H9 (cell line): ENCODE data around the gene KRTAP10-5. TPM values are rescaled to one million over a fixed set of nuclear protein-coding genes. Genes with fewer than 3 reads are reported as not detected.
A peak's percentile ranks its signal among the peaks of the same experiment; 100 is the strongest.

Source experiments
- DNase-seq: peaks from one replicate; pipeline ENCODE4 v3.0.0-alpha.2; 2017
- H2AFZ ChIP-seq: one replicate; pipeline ENCODE4 v1.6.1; 2013; ENCODE audit warnings: mild to moderate bottlenecking, low read length, control low read depth, moderate library complexity
- H2AK5ac ChIP-seq: 2 replicates; pipeline ENCODE4 v1.6.1; 2013; ENCODE audit warnings: low read length, control low read depth, mixed read lengths; ENCODE audit not compliant: insufficient read length
- H2BK120ac ChIP-seq: one replicate; pipeline ENCODE4 v1.6.1; 2013; ENCODE audit warnings: low read depth, mild to moderate bottlenecking, low read length, control low read depth, inconsistent platforms; ENCODE audit not compliant: poor library complexity, severe bottlenecking
- H2BK12ac ChIP-seq: 2 replicates; pipeline ENCODE4 v1.6.1; 2013; ENCODE audit warnings: low read length, control low read depth, mixed read lengths, low read depth; ENCODE audit not compliant: insufficient read length
- H2BK15ac ChIP-seq: 2 replicates; pipeline ENCODE4 v1.6.1; 2013; ENCODE audit warnings: low read depth, low read length, control low read depth
- H2BK20ac ChIP-seq: one replicate; pipeline ENCODE4 v1.6.1; 2013; ENCODE audit warnings: low read depth, mild to moderate bottlenecking, low read length, control low read depth, inconsistent platforms; ENCODE audit not compliant: poor library complexity, severe bottlenecking
- H2BK5ac ChIP-seq: 2 replicates; pipeline ENCODE4 v1.6.1; 2013; ENCODE audit warnings: low read length, control low read depth, mixed read lengths; ENCODE audit not compliant: insufficient read length
- H3K14ac ChIP-seq: 2 replicates; pipeline ENCODE4 v1.6.1; 2013; ENCODE audit warnings: low read length, control low read depth; ENCODE audit not compliant: insufficient read depth
- H3K18ac ChIP-seq: 2 replicates; pipeline ENCODE4 v1.6.1; 2013; ENCODE audit warnings: low read depth, mild to moderate bottlenecking, mixed read lengths, low read length, control low read depth; ENCODE audit not compliant: insufficient read length
- H3K23ac ChIP-seq: 2 replicates; pipeline ENCODE4 v1.6.1; 2013; ENCODE audit warnings: low read length, control low read depth, mixed read lengths, low read depth; ENCODE audit not compliant: insufficient read length
- H3K23me2 ChIP-seq: 2 replicates; pipeline ENCODE4 v1.6.1; 2013; ENCODE audit warnings: low read depth, mild to moderate bottlenecking, mixed read lengths, low read length, control low read depth; ENCODE audit not compliant: insufficient read length, poor library complexity, severe bottlenecking
- H3K27ac ChIP-seq: 2 replicates; pipeline ENCODE4 v1.5.1; 2013; ENCODE audit warnings: low read length, control low read depth, mixed read lengths, low read depth; ENCODE audit not compliant: insufficient read length
- H3K27me3 ChIP-seq: 2 replicates; pipeline ENCODE4 v1.6.1; 2013; ENCODE audit warnings: low read length, control low read depth, inconsistent platforms; ENCODE audit not compliant: insufficient read depth
- H3K4ac ChIP-seq: 2 replicates; pipeline ENCODE4 v1.6.1; 2013; ENCODE audit warnings: low read depth, mild to moderate bottlenecking, control low read depth, inconsistent platforms, low read length, moderate library complexity
- H3K4me1 ChIP-seq: 2 replicates; pipeline ENCODE4 v1.6.1; 2013; ENCODE audit warnings: low read length, control low read depth, inconsistent platforms; ENCODE audit not compliant: insufficient read depth
- H3K4me2 ChIP-seq: 2 replicates; pipeline ENCODE4 v1.6.1; 2013; ENCODE audit warnings: low read length, control low read depth, mixed read lengths; ENCODE audit not compliant: insufficient read length, insufficient read depth
- H3K56ac ChIP-seq: 2 replicates; pipeline ENCODE4 v1.6.1; 2013; ENCODE audit warnings: low read depth, mild to moderate bottlenecking, mixed read lengths, low read length, control low read depth; ENCODE audit not compliant: insufficient read length
- H3K79me1 ChIP-seq: 2 replicates; pipeline ENCODE4 v1.6.1; 2013; ENCODE audit warnings: low read depth, mild to moderate bottlenecking, moderate library complexity, low read length, control low read depth, inconsistent platforms; ENCODE audit not compliant: insufficient read depth, poor library complexity, severe bottlenecking
- H3K79me2 ChIP-seq: 2 replicates; pipeline ENCODE4 v1.6.1; 2013; ENCODE audit warnings: low read length, control low read depth, inconsistent platforms; ENCODE audit not compliant: insufficient read depth
- H3K9ac ChIP-seq: 2 replicates; pipeline ENCODE4 v1.6.1; 2013; ENCODE audit warnings: low read length, control low read depth, mixed read lengths; ENCODE audit not compliant: insufficient read length; ENCODE audit errors: extremely low read depth
- H3K9me3 ChIP-seq: one replicate; pipeline ENCODE4 v1.6.1; 2013; ENCODE audit warnings: low read depth, low read length, inconsistent platforms; ENCODE audit not compliant: control insufficient read depth
- H3T11ph ChIP-seq: one replicate; pipeline ENCODE4 v1.6.1; 2013; ENCODE audit warnings: mild to moderate bottlenecking, low read length, control low read depth, inconsistent platforms
- H4K20me1 ChIP-seq: one replicate; pipeline ENCODE4 v1.6.1; 2013; ENCODE audit not compliant: control insufficient read depth, insufficient read length, insufficient read depth
- H4K5ac ChIP-seq: 2 replicates; pipeline ENCODE4 v1.6.1; 2013; ENCODE audit warnings: low read depth, mild to moderate bottlenecking, mixed read lengths, low read length, control low read depth; ENCODE audit not compliant: insufficient read length
- H4K8ac ChIP-seq: replicated peaks from 2 replicates; pipeline ENCODE4 v1.6.1; 2013; ENCODE audit warnings: low read length, control low read depth, mixed read lengths, low read depth; ENCODE audit not compliant: insufficient read length
- H4K91ac ChIP-seq: 2 replicates; pipeline ENCODE4 v1.6.1; 2013; ENCODE audit warnings: low read depth, mild to moderate bottlenecking, moderate library complexity, mixed read lengths, low read length, control low read depth; ENCODE audit not compliant: insufficient read length
- H3K27ac Mint-ChIP-seq, 3 experiments: 2 replicates in 2 of 3; 3 replicates in 1 of 3; pipeline ENCODE4 v1.8.0; 2020 to 2021; ENCODE audit warnings: mixed read lengths in 3 of 3, mild to moderate bottlenecking in 1 of 3, moderate library complexity in 1 of 3
- H3K27me3 Mint-ChIP-seq: 2 replicates; pipeline ENCODE4 v1.8.0; 2021; ENCODE audit warnings: low read depth, mild to moderate bottlenecking, moderate library complexity, mixed read lengths
- H3K36me3 Mint-ChIP-seq, 3 experiments: 2 replicates in 2 of 3; 3 replicates in 1 of 3; pipeline ENCODE4 v1.8.0; 2020 to 2021; ENCODE audit warnings: low read depth in 3 of 3, mixed read lengths in 3 of 3; ENCODE audit not compliant: insufficient read depth in 1 of 3
- H3K4me1 Mint-ChIP-seq, 2 experiments: 2 replicates each; pipeline ENCODE4 v1.8.0; 2020; ENCODE audit warnings: mixed read lengths in 2 of 2
- H3K4me3 Mint-ChIP-seq, 2 experiments: 2 replicates in 1 of 2; 3 replicates in 1 of 2; pipeline ENCODE4 v1.8.0; 2020 to 2021; ENCODE audit warnings: mild to moderate bottlenecking in 2 of 2, mixed read lengths in 2 of 2, moderate library complexity in 1 of 2
- H3K9me3 Mint-ChIP-seq, 2 experiments: 2 replicates in 1 of 2; 3 replicates in 1 of 2; pipeline ENCODE4 v1.8.0; 2020; ENCODE audit warnings: mild to moderate bottlenecking in 2 of 2, mixed read lengths in 2 of 2, moderate library complexity in 1 of 2
- CTCF ChIP-seq: fragments of 200-600 bp; sonication (generic); conservative IDR thresholded peaks from 3 replicates; pipeline ENCODE4 v1.8.0; 2021; ENCODE audit warnings: antibody characterized with exemption, mild to moderate bottlenecking
- WGBS: extraction: QIAGEN DNeasy Blood & Tissue Kit; methylation state at CpG from one replicate; pipeline ENCODE4 v1.1.7; 2013; ENCODE audit warnings: missing lambda C conversion rate, low lambda C conversion rate, mixed read lengths; ENCODE audit not compliant: insufficient read length; ENCODE audit errors: extremely low coverage; 5-methylcytosine and 5-hydroxymethylcytosine counted together
- total RNA-seq: library from RNA; stranded (reverse); gene quantifications from 2 replicates; pipeline ENCODE4 v1.2.1, GENCODE V29; 2021

Gene KRTAP10-5
- total RNA-seq, 1 experiment from 2014 or later, result not detected

DNA sequence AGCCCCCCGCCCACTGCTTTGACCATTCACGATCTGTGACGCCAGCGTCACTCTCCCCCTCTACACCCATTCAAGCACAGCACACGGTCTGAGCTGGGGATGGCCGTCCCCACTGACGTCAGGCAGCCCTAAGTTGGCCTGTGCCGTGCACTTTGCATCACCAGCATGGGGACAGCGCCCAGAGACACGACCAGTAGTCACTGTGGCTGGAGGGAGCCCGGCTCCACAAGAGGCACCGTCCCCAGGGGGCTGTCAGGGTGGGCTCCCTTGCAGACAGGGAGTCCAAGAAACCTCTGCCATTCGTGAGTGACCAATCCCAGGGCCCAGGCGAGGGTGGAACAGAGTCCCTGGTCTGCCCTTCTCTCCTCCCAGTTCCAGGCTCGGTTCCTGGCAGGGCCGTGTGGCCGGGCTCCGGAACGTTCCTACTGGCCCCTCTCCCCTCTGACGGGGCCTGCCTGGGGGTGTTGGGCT, 33.8 kb upstream of the KRTAP10-5 start:
- H3K18ac ChIP-seq, result no peak overlapping the region
- H3K4me2 ChIP-seq, result no peak overlapping the region

More for the DNA sequence above, 33.8 kb upstream of the KRTAP10-5 start:
- peaks cover 9% of the 10 kb centered on the region for H3K9me3 ChIP-seq
- H3T11ph ChIP-seq, result no peak overlapping the region
- no peak overlapping the region for H3K23ac ChIP-seq
- no peak overlapping the region for H2AFZ ChIP-seq
- H3K23me2 ChIP-seq, result no peaks in the 10 kb centered on the region
- no peak overlapping the region for H4K91ac ChIP-seq
- H3K56ac ChIP-seq, result no peak overlapping the region
- Mint-ChIP-seq H3K27me3 (peaks cover 7% of the 10 kb centered on the region), H3K4me3 (no peak overlapping the region), H3K36me3 (peaks cover 9 to 28% (median 25%) of the 10 kb centered on the region in 3 experiments), H3K9me3 (peaks cover 34 to 42% of the 10 kb centered on the region in 2 experiments), H3K4me1 (peaks cover 27% of the 10 kb centered on the region in 2 experiments), H3K27ac (peak overlapping the region in 1 of 3 experiments; percentile 27; a peak in 1 of 7 replicates)
- H4K20me1 ChIP-seq, result no peaks in the 10 kb centered on the region
- no peak overlapping the region for H2BK12ac ChIP-seq
- H2BK20ac ChIP-seq, result no peak overlapping the region
- H3K27me3 ChIP-seq, result no peaks in the 10 kb centered on the region
- no peak overlapping the region for H2AK5ac ChIP-seq
- H3K27ac ChIP-seq, result no peak overlapping the region
- DNase-seq, result no peak
- no peak overlapping the region for H3K4ac ChIP-seq
- no peak overlapping the region for H3K9ac ChIP-seq
- TF ChIP-seq CTCF, result no peak
- H4K5ac ChIP-seq, result no peak overlapping the region
- no peaks in the 10 kb centered on the region for H3K79me1 ChIP-seq
- H2BK5ac ChIP-seq, result no peak overlapping the region
- no peak overlapping the region for H2BK15ac ChIP-seq
- no peak overlapping the region for H4K8ac ChIP-seq
- H2BK120ac ChIP-seq, result no peak overlapping the region
- no peaks in the 10 kb centered on the region for H3K79me2 ChIP-seq
- H3K4me1 ChIP-seq, result no peaks in the 10 kb centered on the region
- WGBS, result no CpG with 5 or more reads among the region's 20 CpGs
- no peak overlapping the region; the same call in 1 of the 2 replicates for H3K14ac ChIP-seq
